ENCODE data around the gene UNC119B.

Gene UNC119B

GRCh38 chr12:120706029-120706428, 4.2 kb upstream of the UNC119B start:
- no peak overlapping the region for H3K9ac ChIP-seq (ENCODE audit: low read length)
- H3K4me3 ChIP-seq (ENCODE audit: low read length) = no peak overlapping the region
- peaks cover 18% of the 10 kb centered on the region for H3K36me3 ChIP-seq (ENCODE audit: control insufficient read depth, low read depth, low read length)
- H3K27ac ChIP-seq (ENCODE audit: low read length) = no peak overlapping the region
- no peaks in the 10 kb centered on the region for H3K27me3 ChIP-seq (ENCODE audit: control insufficient read depth, insufficient read depth, low read length)
- peaks cover 5% of the 10 kb centered on the region for H3K4me1 ChIP-seq (ENCODE audit: control insufficient read depth, low read depth, low read length)
- no peaks in the 10 kb centered on the region for H3K9me3 ChIP-seq (ENCODE audit: control insufficient read depth, low read depth, low read length)

GRCh38 chr12:120708651-120709050, 1.6 kb upstream of the UNC119B start:
- H3K4me3 ChIP-seq (ENCODE audit: low read length) = no peak overlapping the region
- no peak overlapping the region for H3K27ac ChIP-seq (ENCODE audit: low read length)
- no peaks in the 10 kb centered on the region for H3K27me3 ChIP-seq (ENCODE audit: control insufficient read depth, insufficient read depth, low read length)
- H3K4me1 ChIP-seq (ENCODE audit: control insufficient read depth, low read depth, low read length) = peaks cover 16% of the 10 kb centered on the region
- H3K9me3 ChIP-seq (ENCODE audit: control insufficient read depth, low read depth, low read length) = no peaks in the 10 kb centered on the region
- no peak overlapping the region for H3K9ac ChIP-seq (ENCODE audit: low read length)
- H3K36me3 ChIP-seq (ENCODE audit: control insufficient read depth, low read depth, low read length) = peaks cover 12% of the 10 kb centered on the region

GRCh38 chr12:120710805-120711296, 593 bp downstream of the UNC119B start:
- Histone ChIP-seq H3K9ac (ENCODE audit: low read length) (peak overlapping the region; percentile 92), H3K27ac (ENCODE audit: low read length) (peak overlapping the region; percentile 74), H3K4me1 (ENCODE audit: control insufficient read depth, low read depth, low read length) (peaks cover 16% of the 10 kb centered on the region), H3K36me3 (ENCODE audit: control insufficient read depth, low read depth, low read length) (peaks cover 30% of the 10 kb centered on the region), H3K27me3 (ENCODE audit: control insufficient read depth, insufficient read depth, low read length) (no peaks in the 10 kb centered on the region), H3K9me3 (ENCODE audit: control insufficient read depth, low read depth, low read length) (no peaks in the 10 kb centered on the region), H3K4me3 (ENCODE audit: low read length) (peak overlapping the region; percentile 95)

GRCh38 chr12:120711411-120711810, 1.2 kb downstream of the UNC119B start:
- Histone ChIP-seq H3K36me3 (ENCODE audit: control insufficient read depth, low read depth, low read length) (peaks cover 35% of the 10 kb centered on the region), H3K9ac (ENCODE audit: low read length) (peak overlapping the region; percentile 92), H3K4me3 (ENCODE audit: low read length) (peak overlapping the region; percentile 95), H3K9me3 (ENCODE audit: control insufficient read depth, low read depth, low read length) (no peaks in the 10 kb centered on the region), H3K27ac (ENCODE audit: low read length) (no peak overlapping the region), H3K4me1 (ENCODE audit: control insufficient read depth, low read depth, low read length) (peaks cover 16% of the 10 kb centered on the region), H3K27me3 (ENCODE audit: control insufficient read depth, insufficient read depth, low read length) (no peaks in the 10 kb centered on the region)

GRCh38 chr12:120712610-120713009, 2.4 kb downstream of the UNC119B start:
- Histone ChIP-seq H3K4me1 (ENCODE audit: control insufficient read depth, low read depth, low read length) (peaks cover 16% of the 10 kb centered on the region), H3K4me3 (ENCODE audit: low read length) (no peak overlapping the region), H3K27ac (ENCODE audit: low read length) (no peak overlapping the region), H3K9ac (ENCODE audit: low read length) (no peak overlapping the region), H3K27me3 (ENCODE audit: control insufficient read depth, insufficient read depth, low read length) (no peaks in the 10 kb centered on the region), H3K9me3 (ENCODE audit: control insufficient read depth, low read depth, low read length) (no peaks in the 10 kb centered on the region), H3K36me3 (ENCODE audit: control insufficient read depth, low read depth, low read length) (peaks cover 44% of the 10 kb centered on the region)

- no peak overlapping the region for H3K27ac ChIP-seq (ENCODE audit: low read length)
- H3K9me3 ChIP-seq (ENCODE audit: control insufficient read depth, low read depth, low read length) = no peaks in the 10 kb centered on the region
- no peak overlapping the region for H3K4me3 ChIP-seq (ENCODE audit: low read length)
- peaks cover 54% of the 10 kb centered on the region for H3K36me3 ChIP-seq (ENCODE audit: control insufficient read depth, low read depth, low read length)
- no peak overlapping the region for H3K9ac ChIP-seq (ENCODE audit: low read length)
- peaks cover 16% of the 10 kb centered on the region for H3K4me1 ChIP-seq (ENCODE audit: control insufficient read depth, low read depth, low read length)
- no peaks in the 10 kb centered on the region for H3K27me3 ChIP-seq (ENCODE audit: control insufficient read depth, insufficient read depth, low read length)
These were observed 3.7 kb downstream of the UNC119B start for GRCh38 chr12:120713861-120714482.

GRCh38 chr12:120718055-120718454, 7.8 kb downstream of the UNC119B start:
- no peaks in the 10 kb centered on the region for H3K4me1 ChIP-seq (ENCODE audit: control insufficient read depth, low read depth, low read length)
- H3K9me3 ChIP-seq (ENCODE audit: control insufficient read depth, low read depth, low read length) = no peaks in the 10 kb centered on the region
- H3K9ac ChIP-seq (ENCODE audit: low read length) = no peak overlapping the region
- no peaks in the 10 kb centered on the region for H3K27me3 ChIP-seq (ENCODE audit: control insufficient read depth, insufficient read depth, low read length)
- no peak overlapping the region for H3K27ac ChIP-seq (ENCODE audit: low read length)
- H3K4me3 ChIP-seq (ENCODE audit: low read length) = no peak overlapping the region
- peaks cover 88% of the 10 kb centered on the region for H3K36me3 ChIP-seq (ENCODE audit: control insufficient read depth, low read depth, low read length)

- Histone ChIP-seq H3K4me1 (ENCODE audit: control insufficient read depth, low read depth, low read length) (no peaks in the 10 kb centered on the region), H3K9ac (ENCODE audit: low read length) (no peak overlapping the region), H3K9me3 (ENCODE audit: control insufficient read depth, low read depth, low read length) (no peaks in the 10 kb centered on the region), H3K4me3 (ENCODE audit: low read length) (no peak overlapping the region), H3K36me3 (ENCODE audit: control insufficient read depth, low read depth, low read length) (peaks cover 82% of the 10 kb centered on the region), H3K27me3 (ENCODE audit: control insufficient read depth, insufficient read depth, low read length) (no peaks in the 10 kb centered on the region), H3K27ac (ENCODE audit: low read length) (no peak overlapping the region)
These were observed 8.8 kb downstream of the UNC119B start for GRCh38 chr12:120719072-120719471.

- Histone ChIP-seq H3K4me3 (ENCODE audit: low read length) (no peak overlapping the region), H3K36me3 (ENCODE audit: control insufficient read depth, low read depth, low read length) (peaks cover 76% of the 10 kb centered on the region), H3K27me3 (ENCODE audit: control insufficient read depth, insufficient read depth, low read length) (no peaks in the 10 kb centered on the region), H3K9ac (ENCODE audit: low read length) (no peak overlapping the region), H3K9me3 (ENCODE audit: control insufficient read depth, low read depth, low read length) (no peaks in the 10 kb centered on the region), H3K27ac (ENCODE audit: low read length) (no peak overlapping the region), H3K4me1 (ENCODE audit: control insufficient read depth, low read depth, low read length) (no peaks in the 10 kb centered on the region)
These were observed 9.4 kb downstream of the UNC119B start for GRCh38 chr12:120719496-120720233.

- Histone ChIP-seq H3K9ac (ENCODE audit: low read length) (no peak overlapping the region), H3K9me3 (ENCODE audit: control insufficient read depth, low read depth, low read length) (no peaks in the 10 kb centered on the region), H3K4me1 (ENCODE audit: control insufficient read depth, low read depth, low read length) (no peaks in the 10 kb centered on the region), H3K27ac (ENCODE audit: low read length) (no peak overlapping the region), H3K36me3 (ENCODE audit: control insufficient read depth, low read depth, low read length) (peaks cover 69% of the 10 kb centered on the region), H3K4me3 (ENCODE audit: low read length) (no peak overlapping the region), H3K27me3 (ENCODE audit: control insufficient read depth, insufficient read depth, low read length) (no peaks in the 10 kb centered on the region)
These were observed 10.2 kb downstream of the UNC119B start for GRCh38 chr12:120720234-120720986.

GRCh38 chr12:120720987-120721801, 10.9 kb downstream of the UNC119B start:
- peaks cover 63% of the 10 kb centered on the region for H3K36me3 ChIP-seq (ENCODE audit: control insufficient read depth, low read depth, low read length)

More at GRCh38 chr12:120720987-120721801, 10.9 kb downstream of the UNC119B start:
- no peaks in the 10 kb centered on the region for H3K9me3 ChIP-seq (ENCODE audit: control insufficient read depth, low read depth, low read length)
- H3K4me1 ChIP-seq (ENCODE audit: control insufficient read depth, low read depth, low read length) = no peaks in the 10 kb centered on the region
- peaks cover 2% of the 10 kb centered on the region for H3K27me3 ChIP-seq (ENCODE audit: control insufficient read depth, insufficient read depth, low read length)
- no peak overlapping the region for H3K27ac ChIP-seq (ENCODE audit: low read length)
- H3K4me3 ChIP-seq (ENCODE audit: low read length) = no peak overlapping the region
- no peak overlapping the region for H3K9ac ChIP-seq (ENCODE audit: low read length)
